H1 (cell line): ENCODE results near the gene HEXIM1. TPM values are rescaled to one million over a fixed set of nuclear protein-coding genes. Genes with fewer than 3 reads are reported as not detected.

ENCODE experiments used
- CTCF ChIA-PET: fragments of 300-600 bp; sonication (Branson Sonifier 250); formaldehyde crosslinking; loops from one replicate; lab custom pipeline; 2021; ENCODE audit not compliant: partially characterized antibody; lab: Charles Lee
- POLR2A ChIA-PET: fragments of 300-600 bp; sonication (Branson Sonifier 250); formaldehyde crosslinking; loops from one replicate; lab custom pipeline; 2021; ENCODE audit warnings: inconsistent platforms; ENCODE audit not compliant: partially characterized antibody; lab: Charles Lee
- DNase-seq, 2 experiments: peaks; one replicate each; pipeline versions ENCODE4 v3.0.0 to v3.0.0-alpha.2; 2010 to 2022; ENCODE audit warnings: low spot score in 2 of 2, low read depth in 1 of 2, mixed read lengths in 1 of 2
- FAIRE-seq: peaks from 2 replicates; lab custom pipeline; 2011; peaks lifted over from hg19 to GRCh38; lab: Jason Lieb, UNC
- H2AFZ ChIP-seq: 2 replicates; pipeline ENCODE4 v1.8.1; 2012; ENCODE audit warnings: low read length, inconsistent platforms
- H2AK5ac ChIP-seq: 2 replicates; pipeline ENCODE4 v1.6.1; 2013; ENCODE audit warnings: low read depth, low read length
- H2BK120ac ChIP-seq: replicated peaks from 2 replicates; pipeline ENCODE3; 2013; ENCODE audit warnings: low read depth, low read length, inconsistent platforms
- H2BK12ac ChIP-seq: 2 replicates; pipeline ENCODE4 v1.6.1; 2013; ENCODE audit warnings: low read depth, low read length
- H2BK15ac ChIP-seq: 2 replicates; pipeline ENCODE4 v1.6.1; 2013; ENCODE audit warnings: low read length
- H2BK20ac ChIP-seq: 2 replicates; pipeline ENCODE4 v1.6.1; 2013; ENCODE audit warnings: low read length
- H2BK5ac ChIP-seq: 2 replicates; pipeline ENCODE4 v1.6.1; 2013; ENCODE audit warnings: low read depth, low read length
- H3K14ac ChIP-seq: 2 replicates; pipeline ENCODE4 v1.6.1; 2013; ENCODE audit warnings: inconsistent platforms; ENCODE audit not compliant: insufficient read length
- H3K18ac ChIP-seq: 2 replicates; pipeline ENCODE4 v1.6.1; 2013; ENCODE audit warnings: low read length; ENCODE audit errors: extremely low read depth
- H3K23ac ChIP-seq: 2 replicates; pipeline ENCODE4 v1.6.1; 2013; ENCODE audit warnings: inconsistent platforms; ENCODE audit not compliant: insufficient read length
- H3K23me2 ChIP-seq: 2 replicates; pipeline ENCODE4 v1.6.1; 2013; ENCODE audit warnings: low read depth, low read length
- H3K27ac ChIP-seq: 2 replicates; pipeline ENCODE4 v1.6.1; 2011; ENCODE audit warnings: low read depth, low read length, inconsistent platforms
- H3K27me3 ChIP-seq, 4 experiments: replicated peaks in 1 of 4; 1 replicate in 1 of 4; 2 replicates in 3 of 4; pipeline versions ENCODE4 v1.6.1 to v1.8.1; 2011 to 2013; ENCODE audit warnings: low read length in 3 of 4, mild to moderate bottlenecking in 3 of 4, inconsistent platforms in 2 of 4, mixed read lengths in 2 of 4, moderate library complexity in 1 of 4; ENCODE audit not compliant: control insufficient read depth in 3 of 4, insufficient read depth in 3 of 4; ENCODE audit errors: extremely low read depth in 1 of 4
- H3K36me3 ChIP-seq, 4 experiments: 2 replicates each; pipeline versions ENCODE4 v1.6.1 to v1.8.1; 2011 to 2013; ENCODE audit warnings: mild to moderate bottlenecking in 4 of 4, low read length in 3 of 4, moderate library complexity in 2 of 4, control low read depth in 1 of 4, inconsistent platforms in 1 of 4; ENCODE audit not compliant: insufficient read depth in 4 of 4, control insufficient read depth in 2 of 4
- H3K4ac ChIP-seq: replicated peaks from 2 replicates; pipeline ENCODE3; 2013; ENCODE audit warnings: low read length, low read depth, mixed read lengths, inconsistent platforms; ENCODE audit not compliant: insufficient read length
- H3K4me1 ChIP-seq, 4 experiments: replicated peaks in 1 of 4; 1 replicate in 1 of 4; 2 replicates in 3 of 4; pipeline versions ENCODE4 v1.6.1 to v1.8.1; 2011 to 2013; ENCODE audit warnings: low read length in 3 of 4, inconsistent platforms in 2 of 4, mixed read lengths in 1 of 4; ENCODE audit not compliant: insufficient read depth in 4 of 4, control insufficient read depth in 3 of 4
- H3K4me2 ChIP-seq, 2 experiments: 2 replicates each; pipeline versions ENCODE4 v1.6.1 to v1.8.1; 2011 to 2013; ENCODE audit warnings: low read depth in 2 of 2, low read length in 2 of 2, control low read depth in 1 of 2, inconsistent platforms in 1 of 2, mild to moderate bottlenecking in 1 of 2; ENCODE audit not compliant: insufficient read depth in 1 of 2
- H3K4me3 ChIP-seq, 4 experiments: fragments of 200-600, 300-600 bp in 1 of 4; sonication (generic), shearing (Covaris generic), sonication (Bioruptor Twin) in 1 of 4; 2 replicates each; pipeline versions ENCODE4 v1.5.1 to v1.8.1; 2011 to 2016; ENCODE audit warnings: low read length in 4 of 4, low read depth in 3 of 4, control low read depth in 2 of 4, inconsistent platforms in 2 of 4, mild to moderate bottlenecking in 2 of 4, mixed read lengths in 1 of 4, moderate library complexity in 1 of 4; ENCODE audit not compliant: insufficient read depth in 2 of 4; ENCODE audit errors: extremely low read depth in 1 of 4
- H3K56ac ChIP-seq: replicated peaks from 2 replicates; pipeline ENCODE3; 2013; ENCODE audit warnings: low read depth, mild to moderate bottlenecking, mixed read lengths, low read length, inconsistent platforms; ENCODE audit not compliant: insufficient read length
- H3K79me1 ChIP-seq: 2 replicates; pipeline ENCODE4 v1.6.1; 2013; ENCODE audit warnings: low read depth, low read length, control low read depth
- H3K79me2 ChIP-seq, 2 experiments: 2 replicates each; pipeline versions ENCODE4 v1.6.1 to v1.8.1; 2012 to 2013; ENCODE audit warnings: low read length in 2 of 2, mild to moderate bottlenecking in 2 of 2, inconsistent platforms in 1 of 2; ENCODE audit not compliant: insufficient read depth in 2 of 2, control insufficient read depth in 1 of 2
- H3K9ac ChIP-seq, 4 experiments: replicated peaks in 1 of 4; 1 replicate in 1 of 4; 2 replicates in 3 of 4; pipeline versions ENCODE4 v1.6.1 to v1.8.1; 2011 to 2013; ENCODE audit warnings: low read depth in 3 of 4, low read length in 3 of 4, control low read depth in 2 of 4, mild to moderate bottlenecking in 2 of 4, moderate library complexity in 2 of 4, inconsistent platforms in 1 of 4; ENCODE audit errors: extremely low read depth in 1 of 4
- H3K9me3 ChIP-seq, 2 experiments: 2 replicates each; pipeline versions ENCODE4 v1.6.1 to v1.8.1; 2012 to 2013; ENCODE audit warnings: mild to moderate bottlenecking in 2 of 2, moderate library complexity in 2 of 2, control low read depth in 1 of 2, inconsistent platforms in 1 of 2, low read depth in 1 of 2, low read length in 1 of 2, mixed read lengths in 1 of 2; ENCODE audit not compliant: insufficient read depth in 2 of 2
- H4K20me1 ChIP-seq, 2 experiments: replicated peaks in 1 of 2; 2 replicates each; pipeline versions ENCODE3 to v1.8.1; 2011 to 2013; ENCODE audit warnings: inconsistent platforms in 2 of 2, low read length in 2 of 2, mild to moderate bottlenecking in 1 of 2; ENCODE audit not compliant: insufficient read depth in 2 of 2, control insufficient read depth in 1 of 2
- H4K5ac ChIP-seq: 2 replicates; pipeline ENCODE4 v1.6.1; 2013; ENCODE audit warnings: low read length, low read depth, mixed read lengths, inconsistent platforms; ENCODE audit not compliant: insufficient read length
- H4K8ac ChIP-seq: 2 replicates; pipeline ENCODE4 v1.8.0; 2013; ENCODE audit warnings: mild to moderate bottlenecking, moderate library complexity, low read length, inconsistent platforms; ENCODE audit not compliant: insufficient read depth; ENCODE audit errors: extremely low read depth
- H4K91ac ChIP-seq: replicated peaks from 2 replicates; pipeline ENCODE3; 2013; ENCODE audit warnings: low read length, mixed read lengths, inconsistent platforms; ENCODE audit not compliant: insufficient read length
- HDAC2 ChIP-seq, 2 experiments: fragments of 300-600 bp in 1 of 2; sonication (generic) in 1 of 2; IDR thresholded peaks; 2 replicates each; pipeline ENCODE4 v1.6.1; 2011 to 2012; ENCODE audit warnings: low read depth in 2 of 2, low read length in 2 of 2, mild to moderate bottlenecking in 2 of 2, moderate library complexity in 2 of 2, borderline replicate concordance in 1 of 2, inconsistent platforms in 1 of 2
- MAX ChIP-seq: IDR thresholded peaks from 2 replicates; pipeline ENCODE4 v1.6.1; 2012; ENCODE audit warnings: inconsistent platforms
- POLR2A ChIP-seq, 2 experiments: IDR thresholded peaks; 1 replicate in 1 of 2; 2 replicates in 1 of 2; pipeline ENCODE4 v1.6.1; 2011; ENCODE audit warnings: low read depth in 2 of 2, low read length in 2 of 2, mild to moderate bottlenecking in 2 of 2; ENCODE audit errors: control extremely low read depth in 1 of 2
- RBBP5 ChIP-seq: IDR thresholded peaks from 2 replicates; pipeline ENCODE4 v1.7.1; 2012; ENCODE audit warnings: low read depth, mild to moderate bottlenecking, inconsistent platforms, low read length, moderate library complexity, borderline replicate concordance
- RFX5 ChIP-seq: IDR thresholded peaks from 2 replicates; pipeline ENCODE4 v1.6.1; 2011; ENCODE audit warnings: low read depth, low read length, improper control_type of control experiment, borderline replicate concordance
- SUZ12 ChIP-seq: fragments of 200-600 bp; sonication (generic); IDR thresholded peaks from 2 replicates; pipeline ENCODE4 v1.6.1; 2012; ENCODE audit warnings: mild to moderate bottlenecking, inconsistent platforms, low read length, moderate library complexity, mixed read lengths
- TAF1 ChIP-seq: IDR thresholded peaks from 2 replicates; pipeline ENCODE4 v1.6.1; 2011; ENCODE audit warnings: mild to moderate bottlenecking, low read depth, low read length
- TCF12 ChIP-seq: IDR thresholded peaks from 2 replicates; pipeline ENCODE4 v1.6.1; 2011; ENCODE audit warnings: low read depth, mild to moderate bottlenecking, low read length
- USF2 ChIP-seq: IDR thresholded peaks from 2 replicates; pipeline ENCODE4 v1.6.1; 2011; ENCODE audit warnings: low read length, improper control_type of control experiment
- WGBS, 2 experiments: shearing (Covaris generic) in 1 of 2; methylation state at CpG; one replicate each; pipeline versions ENCODE4 v1.1.6 to v1.1.7; 2013 to 2015; ENCODE audit warnings: low lambda C conversion rate in 2 of 2, mixed read lengths in 2 of 2, inconsistent platforms in 1 of 2, low coverage in 1 of 2, missing lambda C conversion rate in 1 of 2; ENCODE audit not compliant: insufficient replicate concordance in 2 of 2, insufficient coverage in 1 of 2, insufficient read length in 1 of 2; ENCODE audit errors: extremely low coverage in 1 of 2, missing lambda C conversion rate in 1 of 2; 5-methylcytosine and 5-hydroxymethylcytosine counted together
- polyA plus RNA-seq, 7 experiments: library from polyadenylated mRNA; depleted of rRNA in 3 of 7; stranded (reverse) in 5 of 7; unstranded in 2 of 7; fragments of >200 nt in 5 of 7; fragments of 200-250 nt in 2 of 7; gene quantifications; 1 replicate in 5 of 7; 2 replicates in 1 of 7; 4 replicates in 1 of 7; pipeline versions ENCODE4 v1.2.1 to v1.2.3, GENCODE V29; 2011 to 2013; ENCODE audit warnings: missing spikeins in 2 of 7, mixed read lengths in 2 of 7
- total RNA-seq: library from RNA; stranded (reverse); fragmentation: NEBNext Ultra II Directional; extraction: Animal tissue kit (Norgen Biotek cat#: 25700); gene quantifications from 2 replicates; pipeline ENCODE4 v1.2.1, GENCODE V29; 2021

HEXIM1 gene
- total and polyA plus RNA-seq, 2 of the 8 experiments (the other 6 are each of a cell fraction or from before 2014, with no cell fraction given): 9.1 to 38.3 TPM

GRCh38 chr17:45135192-45135977 lies 12.9 kb upstream of the HEXIM1 start, which contains the start of gene ACBD4:
Gene ACBD4, plus strand, starts transcription at chr17:45135687. Its CDS starts 458 bp downstream, at chr17:45136145.
- Histone ChIP-seq H3K9me3 (no peaks in the 10 kb centered on the region), H2BK12ac (no peak within 1 kb of the TSS), H3K18ac (peak within 1 kb of the TSS; percentile 73; the same call in 1 of the 2 replicates), H3K4ac (no peak within 1 kb of the TSS), H3K27me3 (no peaks in the 10 kb centered on the region), H3K4me2 (peak within 1 kb of the TSS; percentile 58 to 81), H2BK20ac (no peak within 1 kb of the TSS), H2BK120ac (no peak within 1 kb of the TSS), H4K20me1 (peaks cover 5 to 10% of the 10 kb centered on the region in 2 experiments), H2AK5ac (no peak within 1 kb of the TSS), H4K8ac (peak within 1 kb of the TSS; percentile 94; the same call in 1 of the 2 replicates), H4K91ac (peak within 1 kb of the TSS; percentile 32), H4K5ac (peak within 1 kb of the TSS; percentile 32), H3K4me1 (peaks cover 0 to 6% (median 2%) of the 10 kb centered on the region in 4 experiments; a peak in 3 of 7 replicates), H3K23me2 (peaks cover 6% of the 10 kb centered on the region), H3K36me3 (no peaks in the 10 kb centered on the region), H2AFZ (0 out of 2 replicates have a peak within 1 kb of the TSS, but pooled peaks have one; percentile 3), H2BK5ac (0 out of 2 replicates have a peak within 1 kb of the TSS, but pooled peaks have one; percentile 36), H3K14ac (no peak within 1 kb of the TSS), H3K79me2 (no peaks in the 10 kb centered on the region), H2BK15ac (no peak within 1 kb of the TSS), H3K9ac (peak within 1 kb of the TSS in 2 of 4 experiments; percentile 7 to 9; a peak in 1 of 7 replicates), H3K23ac (no peak within 1 kb of the TSS), H3K56ac (no peak within 1 kb of the TSS), H3K79me1 (no peaks in the 10 kb centered on the region), H3K4me3 (peak within 1 kb of the TSS; percentile 26 to 65 (median 58)), H3K27ac (no peak within 1 kb of the TSS)
- ChIA-PET POLR2A (interaction anchor here (0.6 to 15.8 kb wide), 8 partner anchors 9 to 224 kb away, joined by 3 to 185 read pairs (median 4); partner anchors contain the start of gene HEXIM1), CTCF (interaction anchor here (0.6 to 11.7 kb wide), 65 partner anchors 8 to 358 kb away, joined by 3 to 156 read pairs (median 5); partner anchors contain the start of genes FMNL1, HEXIM1 and HEXIM2)
- FAIRE-seq (peak; percentile 100), DNase-seq (peak; percentile 87 to 99)
- WGBS, 2 experiments: 13% methylated on average over 40 of the region's 40 CpGs; no CpG with 5 or more reads in 1 of the 2 experiments
- peak in 1 of 2 experiments; percentile 67; a peak in 1 of 4 replicates for TF ChIP-seq HDAC2 (IDR thresholded peaks at IDR 0.05; ENCODE audit: borderline replicate concordance in 1 of 2, low read depth in 2 of 2, low read length in 2 of 2)
- no peak for TF ChIP-seq SUZ12
- TF ChIP-seq TCF12: 0 out of 2 replicates have a peak, but pooled peaks have one; percentile 33
- TF ChIP-seq MAX: peak; percentile 88
- no peak for TF ChIP-seq USF2
- peak; percentile 34; the same call in 1 of the 2 replicates for TF ChIP-seq TAF1
- TF ChIP-seq RBBP5: no peak
- TF ChIP-seq RFX5: peak; percentile 29; the same call in 1 of the 2 replicates
- 0 out of 3 replicates have a peak, but pooled peaks of 1 of the 2 experiments have one; percentile 43 for TF ChIP-seq POLR2A (IDR thresholded peaks at IDR 0.05; ENCODE audit: control extremely low read depth in 1 of 2, low read depth in 2 of 2, low read length in 2 of 2)
